GM12873 (cell line): ENCODE data around the gene EXOC3.

Source experiments
- TF ChIP-seq, protein P1 (sequence below): IDR thresholded peaks from 2 replicates; pipeline ENCODE4 v1.5.1; 2012; ENCODE audit warnings: low read depth, mild to moderate bottlenecking, moderate library complexity, low read length, control low read depth; ENCODE audit not compliant: insufficient read depth; ENCODE audit errors: missing control alignments

Gene EXOC3

DNA sequence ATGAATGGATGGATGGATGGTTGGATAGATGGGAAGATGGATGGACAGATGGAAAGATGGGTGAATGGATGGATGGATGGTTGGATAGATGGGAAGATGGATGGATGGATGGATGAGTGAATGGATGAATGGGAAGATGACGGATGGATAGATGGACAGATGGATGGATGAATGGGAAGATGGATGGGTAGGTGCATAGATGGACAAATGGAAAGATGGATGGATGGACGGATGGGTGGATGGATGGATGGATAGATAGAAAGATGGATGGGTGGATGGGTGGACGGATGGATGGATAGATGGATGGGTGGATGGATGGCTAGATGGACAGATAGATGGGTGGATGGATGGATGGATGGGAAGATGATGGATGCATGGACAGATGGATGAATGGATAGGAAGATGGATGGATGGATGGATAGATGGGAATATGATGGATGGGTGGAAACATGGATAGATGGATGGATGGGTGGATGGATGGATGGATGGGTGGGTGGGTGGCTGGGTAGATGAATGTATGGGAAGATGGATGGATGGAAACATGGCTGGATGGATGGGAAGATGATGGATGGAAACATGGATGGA lies 16.5 kb upstream of the EXOC3 start:
- TF ChIP-seq, protein P1, sequence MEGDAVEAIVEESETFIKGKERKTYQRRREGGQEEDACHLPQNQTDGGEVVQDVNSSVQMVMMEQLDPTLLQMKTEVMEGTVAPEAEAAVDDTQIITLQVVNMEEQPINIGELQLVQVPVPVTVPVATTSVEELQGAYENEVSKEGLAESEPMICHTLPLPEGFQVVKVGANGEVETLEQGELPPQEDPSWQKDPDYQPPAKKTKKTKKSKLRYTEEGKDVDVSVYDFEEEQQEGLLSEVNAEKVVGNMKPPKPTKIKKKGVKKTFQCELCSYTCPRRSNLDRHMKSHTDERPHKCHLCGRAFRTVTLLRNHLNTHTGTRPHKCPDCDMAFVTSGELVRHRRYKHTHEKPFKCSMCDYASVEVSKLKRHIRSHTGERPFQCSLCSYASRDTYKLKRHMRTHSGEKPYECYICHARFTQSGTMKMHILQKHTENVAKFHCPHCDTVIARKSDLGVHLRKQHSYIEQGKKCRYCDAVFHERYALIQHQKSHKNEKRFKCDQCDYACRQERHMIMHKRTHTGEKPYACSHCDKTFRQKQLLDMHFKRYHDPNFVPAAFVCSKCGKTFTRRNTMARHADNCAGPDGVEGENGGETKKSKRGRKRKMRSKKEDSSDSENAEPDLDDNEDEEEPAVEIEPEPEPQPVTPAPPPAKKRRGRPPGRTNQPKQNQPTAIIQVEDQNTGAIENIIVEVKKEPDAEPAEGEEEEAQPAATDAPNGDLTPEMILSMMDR: no peak

DNA sequence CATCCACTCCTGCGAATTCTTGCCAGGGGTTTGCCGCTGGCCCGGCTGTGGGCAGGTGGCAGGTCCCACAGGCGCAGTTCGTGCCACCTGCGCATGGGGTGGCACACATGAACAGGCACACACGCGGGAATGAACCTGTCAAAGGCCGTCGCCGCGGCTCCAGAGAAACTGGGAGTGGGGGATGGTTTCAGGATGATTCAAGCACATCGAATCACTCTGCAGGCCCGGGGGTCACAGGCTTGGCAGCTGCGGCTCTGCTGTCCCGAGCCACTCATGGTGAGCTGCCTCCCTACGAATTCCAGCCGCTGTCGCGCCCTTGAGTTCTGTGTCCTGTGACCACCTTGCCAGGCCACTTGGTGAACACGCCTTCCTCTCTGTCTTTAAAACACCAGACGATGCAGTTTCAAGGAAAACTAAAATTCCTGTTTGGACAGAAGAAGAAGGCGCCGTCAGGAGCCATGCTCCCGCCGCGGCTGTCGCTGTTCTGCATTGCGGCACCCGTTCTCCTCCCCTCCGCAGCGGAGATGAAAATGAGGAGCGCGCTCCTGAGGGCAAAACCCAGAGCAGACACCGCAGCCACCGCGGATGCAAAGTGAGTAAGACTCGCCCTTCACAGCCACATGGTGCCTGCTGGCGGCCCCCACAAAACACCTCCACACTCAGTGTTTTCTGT lies 15.4 kb upstream of the EXOC3 start:
- TF ChIP-seq, protein P1: no peak

DNA sequence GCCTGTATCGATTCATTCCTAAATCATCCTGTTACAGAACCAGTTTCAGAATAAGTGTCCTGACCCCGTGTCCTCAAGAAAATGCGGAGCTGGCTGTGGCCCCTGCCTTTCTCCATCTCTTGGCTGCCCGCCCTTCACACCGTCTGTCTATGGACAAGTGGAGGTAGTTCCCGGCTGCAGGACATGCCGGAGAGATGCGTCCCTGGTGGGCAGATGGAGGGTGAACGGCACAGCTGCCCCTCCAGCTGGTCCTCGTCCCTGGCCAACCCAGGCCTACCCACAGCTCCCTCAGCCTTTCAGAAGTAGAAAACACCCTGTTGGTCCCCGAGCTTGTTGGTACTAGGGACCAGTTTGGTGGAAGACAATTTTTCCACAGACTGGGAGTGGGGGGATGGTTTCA lies 14.8 kb upstream of the EXOC3 start:
- TF ChIP-seq, protein P1: no peak

DNA sequence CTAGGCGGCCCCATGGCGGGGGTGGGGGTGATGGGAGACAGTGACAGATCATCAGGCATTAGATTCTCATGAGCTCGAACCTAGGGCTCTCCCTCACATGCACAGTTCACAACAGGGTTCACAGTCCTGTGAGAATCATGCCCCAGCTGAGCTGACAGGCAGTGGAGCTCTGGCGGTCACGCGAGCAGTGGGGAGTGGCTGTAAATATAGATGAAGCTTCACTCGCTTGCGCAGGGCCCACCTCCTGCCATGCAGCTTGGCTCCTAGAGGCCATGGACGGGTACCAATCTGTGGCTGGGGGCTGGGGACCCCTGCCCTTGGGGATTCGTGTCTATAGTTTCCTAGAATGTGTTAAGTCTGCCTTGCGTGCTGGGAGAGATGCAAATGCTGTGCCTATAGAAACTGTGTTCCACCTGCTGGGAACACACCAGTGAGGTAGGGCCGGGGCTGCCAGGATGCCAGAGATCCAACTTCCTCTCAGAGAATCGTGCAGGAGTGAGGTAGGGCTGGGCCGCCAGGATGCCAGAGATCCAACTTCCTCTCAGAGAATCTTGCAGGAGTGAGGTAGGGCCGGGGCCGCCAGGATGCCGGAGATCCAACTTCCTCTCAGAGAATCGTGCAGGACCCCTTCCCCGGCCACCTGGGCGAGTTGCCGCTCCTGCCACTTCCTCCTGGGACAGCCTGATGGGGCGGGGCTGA lies 14.1 kb upstream of the EXOC3 start:
- TF ChIP-seq, protein P1: no peak

DNA sequence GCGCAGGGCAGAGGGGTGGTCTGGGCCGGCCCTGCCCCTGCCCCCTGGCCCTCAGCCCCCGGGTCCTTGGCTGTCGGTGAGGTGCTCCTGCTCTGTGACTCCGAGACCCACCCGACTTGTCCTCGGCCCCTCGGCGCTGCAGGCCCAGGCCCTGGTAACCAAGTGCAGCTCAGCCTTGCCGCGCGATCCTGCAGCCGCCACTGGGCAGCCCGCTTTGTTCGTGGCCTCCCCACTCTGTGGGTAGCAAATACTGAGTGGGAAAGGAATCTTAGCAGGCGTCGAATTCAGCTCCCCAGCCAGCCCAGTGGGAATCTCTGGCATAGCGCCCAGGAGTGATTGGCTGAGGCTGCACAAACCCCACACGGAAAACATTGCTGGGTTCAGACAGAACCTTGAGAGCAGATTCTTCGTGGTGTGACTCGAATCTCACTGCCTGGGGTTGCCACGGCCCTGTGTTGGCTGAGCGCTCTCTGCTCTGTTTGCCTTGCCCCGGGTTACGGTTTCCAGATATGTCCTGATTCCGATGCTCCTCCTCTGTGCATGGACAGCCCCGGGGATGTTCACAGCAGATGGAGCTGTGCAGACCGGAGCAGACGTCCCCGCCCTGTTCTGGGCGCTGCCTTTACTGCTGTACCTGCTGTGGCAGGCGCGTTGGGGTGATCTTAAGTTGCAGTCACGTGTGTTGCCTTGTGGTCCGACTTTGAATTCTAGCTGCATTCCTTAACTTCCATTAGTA lies 13.4 kb upstream of the EXOC3 start:
- TF ChIP-seq, protein P1: no peak

DNA sequence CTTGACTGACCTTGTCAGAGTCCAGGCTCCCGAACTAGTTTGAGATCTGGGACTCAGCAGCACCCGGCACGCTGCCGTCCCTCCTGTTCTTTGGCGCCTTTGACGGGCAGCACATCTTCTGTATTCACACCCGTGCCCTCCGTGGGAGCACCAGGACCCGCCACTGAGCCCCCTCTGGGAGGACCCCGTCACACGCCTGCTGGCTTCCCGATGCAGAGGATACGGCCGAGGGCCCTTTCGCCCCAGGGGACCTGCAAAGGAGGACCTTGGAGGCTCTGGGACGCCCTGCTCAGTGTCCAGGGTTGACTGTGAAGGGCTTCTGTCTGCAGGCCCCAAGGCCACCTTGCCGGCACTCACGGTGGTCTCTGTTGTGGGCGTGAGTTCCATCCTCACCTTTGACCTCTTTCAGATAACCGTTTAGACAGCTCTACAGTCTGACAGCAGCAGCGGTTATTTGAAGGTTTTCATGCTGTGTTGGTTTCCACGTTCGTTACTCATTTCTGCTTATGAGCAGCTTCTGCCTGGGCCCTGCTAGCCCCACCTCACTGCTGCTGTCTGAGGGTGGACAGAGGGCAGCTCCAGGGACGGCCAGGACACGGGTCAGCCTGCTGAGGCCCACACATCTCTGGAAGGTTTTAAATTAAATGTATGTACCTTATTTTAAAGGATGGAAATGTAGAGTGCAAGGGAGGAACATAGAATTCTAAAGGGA lies 12.6 kb upstream of the EXOC3 start:
- TF ChIP-seq, protein P1: no peak
